Heart right ventricle (tissue), 16 donors: ENCODE measurements around the gene MX1. TPM values are rescaled to one million over a fixed set of nuclear protein-coding genes. Genes with fewer than 3 reads are reported as not detected.

ENCODE experiments used
- ATAC-seq, 8 donors: fragments of 200-7000 bp; cut with Tn5 transposase; one replicate each; pipeline ENCODE4 v1.9.1; 2020; ENCODE audit warnings: mild to moderate bottlenecking in 8 of 8, moderate library complexity in 8 of 8, moderate number of reproducible peaks in 1 of 8
- DNase-seq, 2 donors: peaks; one replicate each; pipeline ENCODE4 v3.0.0-alpha.2; 2020
- H3K27ac ChIP-seq, 10 donors: fragments of 200-600 bp; sonication (generic) in 2 of 10; one replicate each; pipeline versions ENCODE4 v1.5.0 to v1.8.0; 2020 to 2022; ENCODE audit warnings: mild to moderate bottlenecking in 3 of 10
- H3K27me3 ChIP-seq, 7 donors: fragments of 200-600 bp; one replicate each; pipeline ENCODE4 v1.8.0; 2021 to 2022; ENCODE audit warnings: mild to moderate bottlenecking in 2 of 7
- H3K36me3 ChIP-seq, 9 donors: fragments of 200-600 bp; sonication (generic) in 1 of 9; one replicate each; pipeline versions ENCODE4 v1.5.0 to v1.8.0; 2020 to 2022; ENCODE audit warnings: mild to moderate bottlenecking in 2 of 9
- H3K4me1 ChIP-seq, 9 donors: fragments of 200-600 bp; sonication (generic) in 1 of 9; one replicate each; pipeline versions ENCODE4 v1.5.0 to v1.8.0; 2020 to 2022; ENCODE audit warnings: mild to moderate bottlenecking in 4 of 9
- H3K4me3 ChIP-seq, 10 donors: fragments of 200-600 bp; sonication (generic) in 2 of 10; one replicate each; pipeline versions ENCODE4 v1.5.0 to v1.8.0; 2020 to 2022; ENCODE audit warnings: mild to moderate bottlenecking in 7 of 10, moderate library complexity in 2 of 10
- H3K9me3 ChIP-seq, 11 donors: fragments of 200-600 bp in 10 of 11; sonication (generic) in 2 of 11; one replicate each; pipeline versions ENCODE4 v1.5.0 to v1.8.0; 2013 to 2022; ENCODE audit warnings: mild to moderate bottlenecking in 2 of 11, control low read depth in 1 of 11, moderate library complexity in 1 of 11
- CTCF ChIP-seq, 9 donors: fragments of 200-600 bp; sonication (generic) in 2 of 9; IDR thresholded peaks; one replicate each; pipeline versions ENCODE4 v1.5.0 to v1.8.0; 2021 to 2022; ENCODE audit warnings: antibody characterized with exemption in 9 of 9, mild to moderate bottlenecking in 5 of 9, moderate library complexity in 1 of 9
- WGBS, 2 donors: extraction: QIAGEN DNeasy Blood & Tissue Kit; methylation state at CpG; one replicate each; pipeline ENCODE4 v1.1.7; 2013; ENCODE audit warnings: inconsistent platforms in 1 of 2; 5-methylcytosine and 5-hydroxymethylcytosine counted together
- intact Hi-C, 10 donors: fragments of 100-400 bp; cut with DNase I; formaldehyde crosslinking; loops; one replicate each; pipeline versions ENCODE4 v1.11.1 to v1.14.2; 2022
- polyA plus RNA-seq, 2 donors: library from polyadenylated mRNA; stranded (reverse); fragments of 200-250 nt; gene quantifications; one replicate each; pipeline ENCODE4 v1.2.3, GENCODE V29; 2013
- total RNA-seq, 10 donors: library from RNA; stranded (reverse); fragmentation: NEBNext Ultra II Directional in 3 of 10; extraction: Animal tissue kit (Norgen Biotek cat#: 25700) in 3 of 10; gene quantifications; one replicate each; pipeline versions ENCODE4 v1.2.1 to v1.2.4, GENCODE V29; 2021 to 2023
- donor health status: Arrhythmogenic right ventricular cardiomyopathy.
- donor health status: ischemic (EF 13 %, LVEDD 7.1; RV severe dilation, severe dysfunction).
- donor health status: healthy with polysubstance abuse.
- donor health status: DM: no; HTN: yes; CAD: no.
- donor health status: DM: no; HTN: no; CAD: no.
- donor health status: ischemic (EF 25% LVEDD 6.9; RV normal size, moderate dysfunction).
- donor health status: ischemic (EF 25% LVEDD 5.7; RV mildly dilated, moderate dysfunction).
- donor health status: healthy.
- donor health status: DM: yes; HTN: yes; CAD: no.
- donor health status: Ischemic cardiomyopathy.
- donor health status: ischemic (EF 35%, LVEDD 5.7; RV mildly dilated, moderate dysfunction).
- donor health status: nonischemic (EF 11% LVEDD 7.7; RV severe dilation, severe dysfunction).
- donor health status: DM: yes; HTN: yes; CAD: no.
- donor health status: PGD.
- donor health status: ischemic (EF 29% LVEDD 5.4; RV normal size, mild dysfunction).
- donor health status: nonischemic (EF 23%, LVEDD 6.1; RV moderate dilation, normal function).

Gene MX1
- total and polyA plus RNA-seq, 12 donors: 5.4 to 50.0 (median 18.1) TPM

- peaks cover 0 to 98% (median 25%) of the 10 kb centered on the region in 9 donors for H3K36me3 ChIP-seq
- no peak for TF ChIP-seq CTCF (IDR thresholded peaks at IDR 0.05)
- peaks cover 0 to 10% (median 0%) of the 10 kb centered on the region in 9 donors for H3K4me1 ChIP-seq
Measured at GRCh38 chr21:41402231-41402630, 23.8 kb upstream of the MX1 start.

DNA sequence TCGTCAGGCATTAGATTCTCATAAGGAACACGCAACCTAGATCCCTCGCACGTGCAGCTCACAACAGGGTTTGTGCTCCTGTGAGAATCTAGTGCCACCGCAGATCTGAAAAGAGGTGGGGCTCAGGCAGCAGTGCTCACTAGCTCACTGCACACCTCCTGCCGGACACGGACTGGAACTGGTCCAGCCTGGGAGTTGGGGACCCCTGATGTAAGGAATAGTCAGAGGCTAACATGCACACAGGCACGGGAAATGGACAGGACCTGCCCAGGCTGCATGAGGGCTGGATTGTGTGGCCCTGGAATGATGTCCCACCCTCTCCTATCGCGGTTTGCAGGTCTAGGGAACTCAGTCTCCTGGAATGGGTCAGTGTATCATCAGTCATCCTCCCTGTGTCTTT is 23.2 kb upstream of the MX1 start:
- no peak for TF ChIP-seq CTCF (IDR thresholded peaks at IDR 0.05)
- H3K27ac ChIP-seq: no peak overlapping the region
- no peak overlapping the region for H3K4me3 ChIP-seq
- intact Hi-C loops: loop anchor here in 1 of 10 donors (5.0 kb wide), 1 partner anchor 60 kb away; no protein-coding TSS in a partner anchor
- no peaks in the 10 kb centered on the region for H3K9me3 ChIP-seq
- ATAC-seq (no peak), DNase-seq (no peak)
- H3K27me3 ChIP-seq: no peaks in the 10 kb centered on the region
- peaks cover 0 to 98% (median 30%) of the 10 kb centered on the region in 9 donors for H3K36me3 ChIP-seq
- peaks cover 0 to 4% (median 0%) of the 10 kb centered on the region in 9 donors for H3K4me1 ChIP-seq
- 92% methylated on average over 10 of the region's 10 CpGs for WGBS, 2 donors

More at GRCh38 chr21:41402231-41402630, 23.8 kb upstream of the MX1 start:
- ATAC-seq (no peak), DNase-seq (no peak)
- no peak overlapping the region for H3K27ac ChIP-seq
- no peak overlapping the region for H3K4me3 ChIP-seq
- H3K27me3 ChIP-seq: no peaks in the 10 kb centered on the region
- 92 to 94% methylated on average over 11 of the region's 11 CpGs for WGBS, 2 donors
- intact Hi-C loops: loop anchor here in 1 of 10 donors (5.0 kb wide), 1 partner anchor 60 kb away; no protein-coding TSS in a partner anchor
- H3K9me3 ChIP-seq: no peaks in the 10 kb centered on the region

- Histone ChIP-seq H3K4me1 (no peaks in the 10 kb centered on the region), H3K4me3 (no peak overlapping the region), H3K36me3 (peaks cover 0 to 98% (median 35%) of the 10 kb centered on the region in 9 donors), H3K27me3 (no peaks in the 10 kb centered on the region), H3K27ac (no peak overlapping the region), H3K9me3 (no peaks in the 10 kb centered on the region)
- ATAC-seq (no peak), DNase-seq (no peak)
- TF ChIP-seq CTCF (IDR thresholded peaks at IDR 0.05): no peak
- intact Hi-C loops: loop anchor here in 1 of 10 donors (5.0 kb wide), 1 partner anchor 59 kb away; no protein-coding TSS in a partner anchor
- WGBS, 2 donors: 93 to 94% methylated on average over 9 of the region's 9 CpGs
Measured at GRCh38 chr21:41403331-41403730, 22.7 kb upstream of the MX1 start.

GRCh38 chr21:41403966-41404365 is 22.1 kb upstream of the MX1 start:
- intact Hi-C loops: loop anchor here in 1 of 10 donors (5.0 kb wide), 1 partner anchor 58 kb away; no protein-coding TSS in a partner anchor
- no peaks in the 10 kb centered on the region for H3K9me3 ChIP-seq
- no peak for ATAC-seq
- no peak for DNase-seq
- no peaks in the 10 kb centered on the region for H3K27me3 ChIP-seq
- H3K27ac ChIP-seq: no peak overlapping the region
- TF ChIP-seq CTCF (IDR thresholded peaks at IDR 0.05): no peak
- peaks cover 0 to 98% (median 39%) of the 10 kb centered on the region in 9 donors for H3K36me3 ChIP-seq
- H3K4me3 ChIP-seq: no peak overlapping the region
- no peaks in the 10 kb centered on the region for H3K4me1 ChIP-seq
- WGBS, 2 donors: 91 to 92% methylated on average over 10 of the region's 10 CpGs
